Measurements from ENCODE around the gene PXT1.

The PXT1 gene

GRCh38 chr6:36343109-36343680, 99.5 kb downstream of the PXT1 start:
- DNase-seq, result no peak

- DNase-seq, result peak; percentile 56
Measured at GRCh38 chr6:36340618-36341454, 101.8 kb downstream of the PXT1 start.

All from NCI-H2171 treated with DMSO at 0.1 percent for 48 hours (cell line).